ENCODE data around the gene DIDO1. TPM values are rescaled to one million over a fixed set of nuclear protein-coding genes. Genes with fewer than 3 reads are reported as not detected.
A peak's percentile ranks its signal among the peaks of the same experiment; 100 is the strongest.

Gene DIDO1
- total and polyA plus RNA-seq, 2 of the 13 experiments (the other 11 are each of a cell fraction or from before 2014, with no cell fraction given): 75.0 to 75.1 TPM

- TF ChIP-seq NAIF1 (CRISPR knock-in tag; IDR thresholded peaks at IDR 0.05; ENCODE audit: borderline replicate concordance): no peak
- TF ChIP-seq POLR2G (IDR thresholded peaks at IDR 0.05; ENCODE audit: low read depth, low read length): peak; percentile 92
- TF ChIP-seq ZNF335 (CRISPR knock-in tag; IDR thresholded peaks at IDR 0.05): peak; percentile 95
- TF ChIP-seq PAXIP1 (CRISPR knock-in tag; conservative IDR thresholded peaks at IDR 0.05): peak; percentile 67
- TF ChIP-seq E2F2 (CRISPR knock-in tag; IDR thresholded peaks at IDR 0.05; ENCODE audit: borderline replicate concordance): peak; percentile 83; the same call in 1 of the 2 replicates
- no peak; the same call in none of the 2 replicates for TF ChIP-seq FOXP4 (CRISPR knock-in tag; IDR thresholded peaks at IDR 0.05)
- peak; percentile 91; the same call in 1 of the 2 replicates for TF ChIP-seq ZNF737 (CRISPR knock-in tag; IDR thresholded peaks at IDR 0.05; ENCODE audit: borderline replicate concordance)
- 0 out of 2 replicates have a peak, but pooled peaks have one; percentile 57 for TF ChIP-seq NR3C1 (CRISPR knock-in tag; IDR thresholded peaks at IDR 0.05)
- no peak; the same call in 1 of the 2 replicates for TF ChIP-seq KDM4B (CRISPR knock-in tag; IDR thresholded peaks at IDR 0.05)
- peak; percentile 73; the same call in 1 of the 2 replicates for TF ChIP-seq ZNF777 (CRISPR knock-in tag; IDR thresholded peaks at IDR 0.05)
- peak; percentile 97 for TF ChIP-seq ZNF160 (CRISPR knock-in tag; IDR thresholded peaks at IDR 0.05)
- no peak for TF ChIP-seq PBX2 (CRISPR knock-in tag; IDR thresholded peaks at IDR 0.05)
- peak; percentile 95; the same call in 1 of the 2 replicates for TF ChIP-seq ATF6 (CRISPR knock-in tag; conservative IDR thresholded peaks at IDR 0.05)
- TF ChIP-seq AKAP8 (CRISPR knock-in tag; IDR thresholded peaks at IDR 0.05): peak; percentile 86
- TF ChIP-seq MIXL1 (CRISPR knock-in tag; IDR thresholded peaks at IDR 0.05): peak; percentile 79
- TF ChIP-seq XBP1 (CRISPR knock-in tag; IDR thresholded peaks at IDR 0.05): 0 out of 2 replicates have a peak, but pooled peaks have one; percentile 51
- TF ChIP-seq DPF2 (CRISPR knock-in tag; IDR thresholded peaks at IDR 0.05; ENCODE audit: borderline replicate concordance, low read depth): no peak
- no peak for TF ChIP-seq ARNT (IDR thresholded peaks at IDR 0.05)
- peak; percentile 99 for TF ChIP-seq ZFP90 (CRISPR knock-in tag; IDR thresholded peaks at IDR 0.05; ENCODE audit: borderline replicate concordance)
Measured at GRCh38 chr20:62937268-62938104, 11.2 kb upstream of the DIDO1 start (continued).

All from HepG2 (cell line).